K562 (cell line): Measurements from ENCODE around the gene ZNF519. TPM values are rescaled to one million over a fixed set of nuclear protein-coding genes. Genes with fewer than 3 reads are reported as not detected.
A peak's percentile ranks its signal among the peaks of the same experiment; 100 is the strongest.

Experiments used
- CEBPG ChIP-seq, 3 experiments: fragments of 200-800 bp in 1 of 3; sonication (Bioruptor generic) in 1 of 3; sonication (generic) in 1 of 3; formaldehyde crosslinking in 1 of 3; IDR thresholded peaks in 2 of 3; conservative IDR thresholded peaks in 1 of 3; 2 replicates each; pipeline versions ENCODE4 v1.6.1 to v1.8.0; 2016 to 2022; ENCODE audit warnings: missing compliant biosample characterization in 2 of 3, missing genetic modification characterization in 2 of 3, mild to moderate bottlenecking in 1 of 3, missing genetic modification reagents in 1 of 3
- CEBPZ ChIP-seq: fragments of 150-350 bp; IDR thresholded peaks from 2 replicates; pipeline ENCODE4 v1.6.1; 2014; ENCODE audit warnings: low read depth, mild to moderate bottlenecking, low read length, borderline replicate concordance
- CTBP1 ChIP-seq: fragments of 450-650 bp; IDR thresholded peaks from 2 replicates; pipeline ENCODE4 v1.6.1; 2016; ENCODE audit warnings: borderline replicate concordance
- HBP1 ChIP-seq: fragments of 450-650 bp; formaldehyde crosslinking; IDR thresholded peaks from 2 replicates; pipeline ENCODE4 v1.4.0; 2022; ENCODE audit warnings: missing genetic modification characterization
- IFI16 ChIP-seq: fragments of 250-450 bp; sonication (Bioruptor Pico); IDR thresholded peaks from 2 replicates; pipeline ENCODE4 v2.1.2; 2022; ENCODE audit warnings: mild to moderate bottlenecking, inconsistent platforms
- KDM5B ChIP-seq: fragments of 200-600 bp; sonication (generic); IDR thresholded peaks from 2 replicates; pipeline ENCODE4 v1.6.1; 2012; ENCODE audit warnings: low read depth, mild to moderate bottlenecking, moderate library complexity, low read length, control low read depth, inconsistent platforms; ENCODE audit not compliant: insufficient replicate concordance
- KLF6 ChIP-seq: fragments of 250-450 bp; sonication (Bioruptor Pico); IDR thresholded peaks from 2 replicates; pipeline ENCODE4 v1.4.0; 2020; ENCODE audit warnings: mild to moderate bottlenecking, moderate library complexity, borderline replicate concordance
- MAFF ChIP-seq: IDR thresholded peaks from 2 replicates; pipeline ENCODE4 v1.6.1; 2012; ENCODE audit warnings: low read length, improper control_type of control experiment
- RCOR1 ChIP-seq, 2 experiments: IDR thresholded peaks; 2 replicates each; pipeline ENCODE4 v1.6.1; 2012; ENCODE audit warnings: low read depth in 2 of 2, low read length in 2 of 2, borderline replicate concordance in 1 of 2, improper control_type of control experiment in 1 of 2
- SIN3B ChIP-seq: fragments of 450-650 bp; IDR thresholded peaks from 2 replicates; pipeline ENCODE4 v1.6.1; 2017; ENCODE audit warnings: low read depth, mild to moderate bottlenecking, moderate library complexity
- STAT5A ChIP-seq: IDR thresholded peaks from 2 replicates; pipeline ENCODE4 v1.6.1; 2012; ENCODE audit warnings: low read length, inconsistent platforms, borderline replicate concordance
- ZBTB9 ChIP-seq: fragments of 450-650 bp; formaldehyde crosslinking; IDR thresholded peaks from 2 replicates; pipeline ENCODE4 v1.4.0; 2020; ENCODE audit warnings: mild to moderate bottlenecking, moderate library complexity
- ZFP30 ChIP-seq: fragments of 250-450 bp; sonication (Bioruptor Pico); IDR thresholded peaks from 2 replicates; pipeline ENCODE4 v1.8.0; 2022; ENCODE audit warnings: moderate library complexity, mild to moderate bottlenecking, inconsistent platforms, borderline replicate concordance
- ZNF146 ChIP-seq: IDR thresholded peaks from one replicate; pipeline ENCODE4 v1.6.1; 2018; ENCODE audit warnings: missing compliant biosample characterization; ENCODE audit not compliant: unreplicated experiment
- ZNF316 ChIP-seq: fragments of 450-650 bp; IDR thresholded peaks from 2 replicates; pipeline ENCODE4 v1.6.1; 2016
- polyA plus RNA-seq, 8 experiments: library from polyadenylated mRNA; depleted of rRNA in 4 of 8; stranded (reverse) in 5 of 8; unstranded in 3 of 8; fragments of >200 nt; fragmentation: Nextera tagmentation in 2 of 8; fragmentation: Illumina TruSeq in 1 of 8; extraction: Ambion mirVana in 2 of 8; extraction: Trizol in 1 of 8; gene quantifications; 2 replicates each; pipeline versions ENCODE4 v1.2.1 to v1.2.3, GENCODE V29; 2011 to 2014; ENCODE audit warnings: inconsistent platforms in 1 of 8, missing spikeins in 1 of 8
- total RNA-seq, 7 experiments: library from RNA; depleted of rRNA in 6 of 7; stranded (reverse); fragments of >200 nt in 6 of 7; fragmentation: Illumina TruSeq in 2 of 7; extraction: Trizol in 2 of 7; gene quantifications; 2 replicates each; pipeline versions ENCODE4 v1.2.1 to v1.2.3, GENCODE V29; 2011 to 2021; ENCODE audit warnings: low replicate concordance in 1 of 7

Gene ZNF519
- total and polyA plus RNA-seq, 9 of the 15 experiments (the other 6 are each of a cell fraction or from before 2014, with no cell fraction given): 5.1 to 15.1 (median 7.9) TPM

DNA sequence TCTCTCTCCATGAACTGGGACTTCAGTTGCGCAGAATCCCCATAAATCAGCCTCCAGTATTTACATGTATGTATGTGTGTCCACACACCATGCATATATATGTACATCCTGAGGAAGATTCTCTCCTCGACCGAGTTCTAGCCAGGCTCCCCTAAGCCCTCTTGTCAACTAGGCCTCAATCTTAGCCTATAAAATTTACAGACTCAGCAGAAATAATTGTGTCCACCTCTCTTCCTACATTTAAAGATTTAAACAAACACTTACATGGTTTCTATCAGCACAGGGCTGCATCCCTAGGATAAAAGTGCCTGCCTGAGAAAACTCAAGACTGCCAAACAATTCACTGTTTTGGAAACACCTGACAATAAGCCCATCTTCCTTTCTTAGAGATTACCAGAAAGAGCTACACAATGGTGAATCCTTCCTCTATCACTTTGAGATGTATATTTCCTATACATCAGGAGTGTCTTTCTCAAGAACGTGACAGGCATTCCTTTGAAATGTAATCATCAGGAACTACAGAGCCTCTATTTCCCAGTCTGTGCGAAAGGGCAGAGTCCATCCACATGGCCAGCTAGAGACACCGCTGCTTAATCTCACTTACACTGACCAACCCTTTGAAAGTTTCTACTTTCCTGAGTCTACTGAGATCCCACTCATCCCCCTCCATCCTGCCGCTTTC is 39.5 kb downstream of the ZNF519 start (continued):
- TF ChIP-seq MAFF (peak; percentile 13; the same call in 1 of the 2 replicates), STAT5A (no peak), RCOR1 (IDR thresholded peaks at IDR 0.05; ENCODE audit: borderline replicate concordance in 1 of 2, low read depth in 2 of 2, low read length in 2 of 2) (no peak), CEBPG (CRISPR knock-in tag; IDR thresholded peaks at IDR 0.05) (no peak), CEBPG (tag; conservative IDR thresholded peaks at IDR 0.05 in 1 of 2, IDR thresholded peaks at IDR 0.05 in 1 of 2) (no peak), IFI16 (CRISPR knock-in tag) (no peak), ZNF146 (no peak), ZNF316 (peak; percentile 30; the same call in 1 of the 2 replicates), KLF6 (CRISPR knock-in tag) (no peak), CTBP1 (no peak), CEBPZ (no peak), KDM5B (no peak), SIN3B (no peak), ZFP30 (no peak), HBP1 (no peak), ZBTB9 (CRISPR knock-in tag) (no peak)
